GM12874 (cell line): ENCODE results near the gene PDCD1.

Source experiments
- CTCF ChIP-seq: IDR thresholded peaks from 2 replicates; pipeline ENCODE4 v1.5.1; 2011; ENCODE audit warnings: low read depth, mild to moderate bottlenecking, control low read depth, low read length, moderate library complexity; ENCODE audit not compliant: insufficient read depth

PDCD1 gene

DNA sequence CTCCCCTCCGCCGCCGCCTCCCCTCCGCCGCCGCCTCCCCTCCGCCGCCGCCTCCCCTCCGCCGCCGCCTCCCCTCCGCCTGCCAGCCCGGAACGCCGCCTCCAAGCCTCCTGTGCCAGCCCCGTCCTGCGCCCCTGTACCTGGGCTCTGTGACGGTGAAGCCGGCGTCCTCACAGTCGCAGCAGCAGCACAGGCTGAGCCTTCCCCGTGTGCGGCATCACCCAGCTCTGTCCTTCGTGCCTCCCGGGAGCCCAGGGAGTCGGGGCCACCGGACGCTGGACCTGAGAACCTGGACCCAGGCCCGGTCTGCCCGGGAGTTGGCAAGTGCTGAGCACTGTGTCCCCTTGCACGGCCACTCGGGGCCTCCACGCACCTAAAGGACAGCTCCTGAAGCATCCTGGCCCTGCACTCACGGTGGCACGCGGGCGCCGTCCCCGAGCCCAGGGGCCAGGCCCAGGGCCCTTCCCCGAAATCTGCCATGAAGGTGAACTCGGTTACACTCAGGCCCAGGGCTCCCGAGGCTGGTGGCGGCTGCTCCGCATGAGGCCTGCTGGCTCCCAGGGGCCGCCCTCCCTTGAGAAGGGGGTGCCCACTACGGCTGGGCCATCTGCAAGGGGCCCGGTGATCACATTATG lies 43.8 kb upstream of the PDCD1 start:
- TF ChIP-seq CTCF, result no peak

- no peak for TF ChIP-seq CTCF
Measured at GRCh38 chr2:241901500-241902351, 43.0 kb upstream of the PDCD1 start.

DNA sequence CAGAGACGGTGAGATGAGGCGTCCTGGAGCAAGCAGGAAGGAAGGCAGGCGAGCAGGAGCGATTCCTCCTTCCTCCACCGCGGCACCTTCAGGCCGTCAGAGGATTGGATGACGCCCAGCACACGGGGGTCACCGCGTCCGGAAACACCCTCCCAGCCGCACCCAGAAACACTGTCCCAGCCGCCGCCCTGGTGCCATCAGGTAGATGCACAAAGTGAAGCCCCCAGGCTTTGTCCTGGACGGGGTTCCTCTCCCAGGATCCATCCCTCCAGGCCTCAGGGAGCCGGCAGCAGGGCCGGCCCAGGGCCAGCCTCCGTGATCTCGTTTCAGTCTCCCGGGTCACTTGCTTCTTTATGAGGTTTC lies 42.3 kb upstream of the PDCD1 start:
- no peak for TF ChIP-seq CTCF

DNA sequence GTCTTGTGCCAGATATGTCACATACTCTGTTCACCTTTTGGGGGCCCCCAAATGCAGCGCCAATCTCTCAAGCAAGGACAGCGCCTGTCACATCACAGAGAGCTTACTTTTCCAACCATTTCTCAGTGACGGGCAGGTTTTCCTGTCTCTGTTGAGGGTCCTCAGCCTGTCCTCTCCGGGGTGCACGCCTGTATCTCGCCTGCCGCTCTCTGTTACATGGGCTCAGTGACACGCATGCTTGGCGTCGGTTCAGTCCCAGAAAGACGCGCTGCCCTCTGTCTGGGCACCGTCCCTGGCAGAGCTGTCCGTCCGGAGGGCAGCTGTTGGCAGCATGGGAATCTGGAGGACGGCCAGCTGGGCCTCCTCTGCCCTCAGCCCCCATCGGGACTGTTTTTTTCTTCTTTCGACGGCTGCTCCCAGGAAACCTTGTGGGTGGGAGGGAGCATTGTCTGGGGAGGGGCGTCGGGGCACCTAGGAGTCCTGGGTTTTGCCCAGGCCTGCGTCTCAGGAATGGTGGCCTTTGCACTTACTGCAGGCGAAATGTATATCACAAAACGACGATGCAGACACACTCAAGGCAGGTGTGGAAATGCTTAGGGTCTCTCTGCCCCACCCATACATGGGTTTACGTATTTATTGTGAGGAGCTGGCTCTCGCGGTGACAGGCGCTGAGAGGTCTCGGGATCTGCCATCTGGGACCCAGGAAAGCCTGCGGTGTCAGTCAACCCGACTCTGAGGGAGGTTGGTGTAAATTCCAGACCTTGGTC lies 41.7 kb upstream of the PDCD1 start:
- no peak for TF ChIP-seq CTCF

DNA sequence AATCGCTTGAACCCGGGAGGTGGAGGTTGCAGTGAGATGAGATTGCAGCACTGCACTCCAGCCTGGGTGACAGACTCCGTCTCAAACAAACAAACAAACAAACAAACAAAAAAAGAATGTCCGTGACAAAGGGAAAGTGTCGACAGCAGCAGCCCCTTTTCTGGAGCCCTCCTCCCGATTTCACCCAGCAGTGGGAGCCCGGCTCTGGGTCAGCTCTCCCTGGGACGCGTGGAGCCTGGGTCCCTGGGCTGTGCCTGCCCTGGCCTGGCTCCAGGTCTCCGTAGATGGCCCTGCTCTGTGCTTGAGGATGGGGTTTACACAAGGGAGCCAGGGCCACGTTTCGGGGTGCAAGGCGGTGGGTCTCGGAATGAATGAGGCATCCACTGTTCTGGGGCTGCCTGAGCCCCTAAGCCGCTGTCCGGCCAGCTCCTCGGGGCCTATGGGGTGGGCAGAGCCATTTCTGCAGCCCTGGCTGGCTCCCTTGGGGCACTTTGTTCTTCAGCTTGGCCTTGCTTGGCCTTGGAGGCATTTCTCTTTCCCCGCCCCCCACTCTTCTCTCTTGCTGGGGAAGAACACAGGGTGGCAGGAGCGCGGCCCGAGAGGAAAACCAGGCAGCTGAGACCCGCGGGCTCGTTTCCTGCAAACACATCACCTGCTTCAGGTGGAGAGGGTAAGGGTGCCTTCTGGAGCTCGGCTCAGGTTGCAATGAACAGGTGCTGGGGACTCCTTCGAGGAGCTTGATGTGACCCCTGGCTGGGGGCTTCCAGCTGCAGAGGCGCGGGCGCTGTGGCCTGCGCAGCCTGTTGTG lies 40.0 kb upstream of the PDCD1 start:
- TF ChIP-seq CTCF, result no peak

GRCh38 chr2:241897231-241897916 lies 38.7 kb upstream of the PDCD1 start:
- TF ChIP-seq CTCF, result no peak
